Stimulated activated CD8-positive, alpha-beta memory T cell treated with anti-CD3 and anti-CD28 coated beads, Interleukin-15, amount 100 ng/mL, for 48 hours (primary cell): ENCODE measurements around the gene RABAC1.

ENCODE experiments used
- DNase-seq, 2 donors: peaks; one replicate each; pipeline ENCODE4 v3.0.0-alpha.2; 2020; ENCODE audit warnings: low read depth in 2 of 2

RABAC1 gene

DNA sequence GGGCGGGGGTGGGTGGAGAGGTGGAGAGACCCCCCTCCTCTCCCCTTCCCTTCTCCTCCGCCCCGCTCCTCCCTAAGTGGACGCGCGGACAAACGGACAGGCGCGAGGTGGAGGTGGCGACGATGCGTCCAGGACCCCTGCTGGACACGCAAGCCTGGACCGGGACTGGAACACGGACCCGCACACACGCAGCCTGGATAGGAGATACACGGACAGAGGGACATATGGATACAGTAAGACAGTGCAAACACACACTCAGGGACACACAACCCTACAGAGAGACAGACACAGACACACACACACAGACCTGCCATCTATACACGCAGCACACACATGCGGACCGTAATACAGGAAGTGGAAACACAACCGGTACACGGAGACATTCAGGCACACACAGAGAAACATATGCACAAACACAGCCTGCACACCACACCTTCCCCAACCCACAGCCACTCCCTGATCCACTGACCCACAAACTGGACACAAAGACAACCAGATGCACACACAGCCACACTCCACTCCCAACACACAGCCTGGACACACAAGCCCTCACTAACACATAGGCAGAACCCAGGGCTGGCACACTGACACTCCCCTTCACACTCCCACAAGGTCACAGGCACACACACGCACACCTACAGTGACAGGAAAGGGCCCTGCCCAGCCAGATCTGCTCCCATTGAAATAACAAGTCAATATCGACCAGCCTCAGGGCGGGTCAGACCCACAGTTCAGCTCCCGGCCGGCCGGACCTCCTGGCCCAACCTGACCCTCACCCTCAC, 30.2 kb downstream of the RABAC1 start:
- DNase-seq: no peak

DNA sequence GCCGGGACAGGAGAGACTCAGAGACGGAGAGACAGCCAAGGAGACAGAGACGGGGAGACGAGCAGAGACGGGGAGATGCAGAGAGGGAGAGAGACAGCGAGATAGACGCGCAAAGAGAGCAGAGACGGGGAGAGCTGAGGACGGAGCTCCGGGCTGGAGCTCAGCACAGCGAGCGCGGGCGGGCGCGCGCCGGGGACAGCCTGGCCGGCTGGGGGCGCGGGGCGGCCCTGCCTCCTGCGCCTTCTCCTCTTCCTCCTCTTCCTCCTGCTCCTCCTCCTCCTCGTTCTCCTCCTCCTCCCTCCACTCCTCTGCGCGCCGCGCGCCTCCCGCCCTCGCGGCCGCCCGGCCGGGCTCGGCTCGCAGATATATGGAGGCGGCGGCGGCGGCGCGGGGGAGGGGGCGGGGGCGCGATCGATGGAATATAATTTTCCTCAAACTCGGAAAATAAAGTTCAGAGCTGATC, 30.9 kb downstream of the RABAC1 start, which contains the start of gene ERFL:
TSS of gene ERFL (minus strand) at position 229 of the 463 bp plus-strand sequence. CDS start 15,530 bp downstream, outside the sequence.
- no peak for DNase-seq

DNA sequence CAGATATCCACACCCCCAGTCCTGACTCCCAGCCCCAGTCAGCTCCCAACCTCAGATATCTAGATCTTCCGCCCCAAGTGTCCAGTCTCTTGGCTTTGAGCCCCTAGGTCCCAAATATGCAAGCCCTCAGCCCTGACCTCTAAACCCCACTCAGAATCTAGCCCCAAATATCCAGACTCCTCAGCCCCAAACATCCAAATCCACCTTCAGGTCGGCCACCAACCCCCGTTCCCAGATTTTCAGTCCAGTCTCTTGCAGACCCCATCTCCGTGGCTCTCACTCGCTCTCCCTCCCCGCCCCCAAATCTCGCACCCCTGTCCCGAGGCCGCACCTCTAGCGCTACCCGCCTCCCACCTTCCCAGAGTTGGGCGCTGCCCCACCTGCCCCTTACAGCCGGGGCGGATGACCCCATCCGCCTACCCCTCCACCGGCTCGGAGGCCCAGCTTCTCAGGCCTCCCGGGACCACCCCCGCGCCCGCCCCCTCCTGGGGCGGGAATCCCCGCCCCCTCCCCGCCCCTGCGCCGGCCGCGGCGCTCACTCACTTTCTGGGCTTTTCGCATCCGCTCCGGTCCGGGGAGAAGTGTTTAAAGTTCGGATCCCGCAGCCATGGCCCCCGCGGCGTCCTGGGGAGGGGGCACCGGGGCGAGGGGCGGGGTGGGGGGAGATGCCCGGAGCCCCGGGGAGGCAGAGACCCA, 31.5 kb downstream of the RABAC1 start:
- DNase-seq: no peak

DNA sequence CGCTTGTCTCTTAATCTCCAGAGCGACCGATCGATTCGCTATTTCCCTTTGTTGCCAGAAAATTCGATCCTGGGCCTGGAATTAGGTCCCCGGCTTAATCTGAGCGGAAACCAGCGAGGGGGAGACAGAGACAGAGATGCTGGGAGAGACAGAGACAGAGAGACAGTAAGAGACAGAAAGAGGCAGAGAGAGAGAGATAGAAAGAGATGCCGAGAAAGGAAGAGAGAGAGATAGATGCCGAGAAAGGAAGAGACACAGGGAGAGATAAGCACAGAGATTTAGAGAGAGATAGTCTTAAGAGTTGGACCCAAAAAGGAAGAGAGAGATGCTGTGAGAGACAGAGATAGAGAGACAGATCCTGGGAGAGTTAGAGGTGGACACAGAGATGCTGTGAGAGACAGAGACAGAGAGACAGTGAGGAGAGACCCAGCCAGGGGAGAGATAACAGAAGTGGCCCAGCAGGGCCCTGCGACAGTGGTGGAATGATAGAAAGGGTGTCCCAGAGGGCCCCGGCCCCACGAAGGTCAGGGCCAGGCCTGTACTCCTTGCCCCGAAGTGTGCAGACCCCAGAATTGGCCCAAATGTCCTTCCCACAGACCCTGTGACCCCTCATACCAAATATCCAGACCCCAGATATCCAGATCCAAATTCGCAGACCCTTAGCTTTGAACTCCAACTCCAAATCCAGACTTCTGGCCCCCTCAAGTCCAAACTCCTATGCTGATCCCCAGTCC, 32.2 kb downstream of the RABAC1 start:
- DNase-seq: no peak

DNA sequence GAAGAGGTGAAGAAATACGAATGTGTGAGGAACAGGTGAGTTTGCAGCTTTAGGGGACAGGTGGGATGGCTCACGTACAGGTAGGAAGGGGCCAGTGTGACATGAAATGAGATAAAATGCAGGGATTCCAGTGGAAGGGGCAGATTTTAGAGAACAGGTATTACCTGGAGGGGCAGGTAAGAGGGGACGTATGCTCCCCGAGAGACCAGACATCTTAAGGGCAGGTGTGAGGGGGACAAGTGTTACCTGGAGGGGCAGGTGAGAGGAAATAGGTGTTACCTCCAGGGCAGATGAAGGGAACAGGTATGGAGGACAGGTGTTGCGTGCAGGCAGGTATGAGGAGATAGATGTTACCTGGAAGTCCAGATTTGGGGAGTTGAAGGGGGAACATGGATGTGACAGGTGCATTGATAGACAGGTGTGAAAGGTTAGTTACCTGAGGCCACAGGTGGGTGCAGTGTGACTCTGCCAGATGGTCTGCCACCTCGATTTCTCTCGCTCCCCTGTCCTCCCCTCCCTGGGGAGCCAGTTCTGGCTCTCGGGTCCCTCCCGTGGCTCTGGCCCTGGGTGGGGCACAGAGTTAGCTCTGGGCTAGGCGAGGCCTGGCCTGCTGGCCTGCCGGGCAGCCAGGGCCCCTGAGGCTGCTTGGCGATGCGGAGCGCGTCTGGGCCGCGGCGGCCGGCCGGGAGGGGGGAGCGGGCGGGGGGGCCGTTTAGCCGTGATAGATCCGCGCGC, 32.9 kb downstream of the RABAC1 start:
- DNase-seq: no peak

DNA sequence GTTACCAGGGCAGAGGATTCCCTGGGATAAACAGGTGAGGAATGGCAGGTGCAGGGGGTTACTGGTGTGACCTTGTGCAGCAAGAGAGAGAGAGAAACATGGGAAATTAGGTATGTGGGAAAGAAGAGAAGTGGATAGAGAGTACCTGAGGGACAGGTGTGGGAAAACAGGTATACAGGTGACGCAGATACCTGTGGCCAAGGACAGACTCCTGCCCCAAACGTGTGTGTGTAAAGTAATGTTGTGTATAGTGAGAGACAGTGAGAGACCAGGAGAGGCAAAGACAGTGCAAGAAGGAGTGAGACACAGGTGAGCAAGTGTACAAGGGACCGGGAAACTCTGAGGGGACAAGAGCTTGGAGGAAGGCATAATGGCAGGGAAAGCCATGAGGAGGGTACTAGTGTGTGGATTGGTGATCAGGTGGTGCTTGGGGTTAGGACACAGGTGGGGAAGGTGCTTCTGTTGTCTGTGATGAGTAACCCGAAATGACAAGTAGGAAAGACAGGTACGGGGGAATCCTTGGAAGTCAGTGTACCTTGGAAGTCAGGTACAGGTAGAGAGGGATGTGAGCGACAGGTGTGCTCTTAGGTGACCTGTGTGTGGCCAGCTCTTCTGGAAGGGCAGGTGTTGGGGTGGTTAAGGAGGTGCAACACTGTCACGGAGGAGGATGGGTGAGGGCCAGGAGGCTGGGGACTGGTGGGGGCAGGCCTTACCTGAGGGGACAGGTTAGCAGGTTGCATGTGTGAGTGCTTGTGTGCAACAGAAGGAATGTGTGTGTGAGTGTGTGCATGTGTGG, 33.7 kb downstream of the RABAC1 start:
- no peak for DNase-seq

DNA sequence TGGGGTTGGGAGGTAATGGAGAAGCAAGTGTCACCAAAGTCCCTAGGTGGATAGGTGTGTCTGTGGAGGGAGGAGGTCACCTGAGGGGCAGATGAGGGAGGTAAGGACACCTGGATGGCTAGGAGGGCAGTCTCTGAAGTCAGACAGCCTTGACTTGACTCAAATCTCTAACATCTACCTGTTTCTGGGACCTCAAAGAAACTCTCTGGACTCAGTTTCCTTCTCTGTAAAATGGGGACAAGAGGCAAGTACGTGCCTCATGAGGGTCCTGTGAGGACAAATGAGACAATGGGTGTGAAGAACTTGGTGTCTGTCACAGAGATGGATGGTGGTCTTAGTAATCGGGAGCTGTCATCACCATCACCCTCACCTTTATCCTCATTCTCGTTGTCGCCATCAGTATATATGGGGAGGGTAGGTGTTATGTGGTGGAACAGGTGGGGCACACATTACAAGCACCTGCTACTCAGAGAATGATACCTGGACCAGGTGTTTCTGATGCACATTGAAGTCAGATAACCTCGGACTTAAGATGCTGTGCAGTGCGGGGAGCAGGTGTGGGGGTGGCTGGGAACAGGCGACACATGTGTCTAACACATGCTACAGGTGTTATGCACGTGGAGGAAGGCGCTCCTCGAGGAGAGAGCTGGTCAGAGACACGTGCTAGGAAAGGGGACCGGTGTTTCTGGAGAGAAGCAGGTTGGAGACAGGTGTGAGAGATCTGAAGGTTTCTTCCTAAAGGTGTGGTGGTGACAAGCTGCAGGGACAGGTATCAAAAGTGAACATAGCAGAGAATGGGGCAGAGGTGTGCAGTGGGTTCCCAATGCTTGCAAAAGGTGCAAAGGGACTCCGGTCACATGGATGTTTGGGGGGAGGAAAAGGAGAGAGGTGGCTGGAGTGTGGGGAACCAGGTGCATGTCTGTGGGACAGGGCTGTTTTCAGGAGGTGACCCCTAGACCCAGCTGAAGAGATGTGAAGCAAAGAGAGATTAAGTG, 34.7 kb downstream of the RABAC1 start:
- DNase-seq: no peak

DNA sequence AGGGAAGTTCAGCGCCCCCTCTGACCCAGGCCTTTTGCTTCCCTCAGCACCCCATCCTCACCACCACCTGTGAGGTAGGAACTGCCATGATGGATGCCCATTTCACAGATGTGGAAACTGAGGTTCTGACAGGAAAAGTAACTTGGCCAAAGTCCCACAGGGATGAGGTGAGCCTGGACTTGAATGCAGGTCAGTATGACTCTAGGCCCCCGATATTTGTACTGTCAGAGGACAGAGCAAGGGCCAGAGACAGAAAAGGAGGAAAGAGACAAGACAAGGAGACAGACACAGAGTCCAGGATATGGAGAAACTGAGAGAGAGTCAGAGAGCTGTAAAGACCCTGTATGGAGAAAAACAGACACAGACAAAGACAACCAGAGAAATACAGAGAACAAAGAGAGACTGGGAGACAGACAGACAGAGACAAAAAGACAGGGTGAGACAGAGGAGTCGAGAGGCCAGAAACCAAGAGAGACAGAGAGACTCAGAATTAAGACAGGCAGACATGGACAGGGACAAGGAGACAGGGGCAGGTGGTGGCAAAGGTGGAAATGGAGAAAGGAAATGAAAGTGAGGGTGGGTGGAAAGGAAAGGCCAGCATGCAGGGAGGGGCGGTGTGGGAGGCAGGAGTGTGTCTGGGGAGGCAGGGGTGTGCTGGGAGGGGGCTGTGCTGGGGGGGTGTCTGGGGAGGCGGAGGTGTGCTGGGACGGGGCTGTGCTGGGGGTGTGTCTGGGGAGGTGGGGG, 35.9 kb downstream of the RABAC1 start:
- DNase-seq: no peak

DNA sequence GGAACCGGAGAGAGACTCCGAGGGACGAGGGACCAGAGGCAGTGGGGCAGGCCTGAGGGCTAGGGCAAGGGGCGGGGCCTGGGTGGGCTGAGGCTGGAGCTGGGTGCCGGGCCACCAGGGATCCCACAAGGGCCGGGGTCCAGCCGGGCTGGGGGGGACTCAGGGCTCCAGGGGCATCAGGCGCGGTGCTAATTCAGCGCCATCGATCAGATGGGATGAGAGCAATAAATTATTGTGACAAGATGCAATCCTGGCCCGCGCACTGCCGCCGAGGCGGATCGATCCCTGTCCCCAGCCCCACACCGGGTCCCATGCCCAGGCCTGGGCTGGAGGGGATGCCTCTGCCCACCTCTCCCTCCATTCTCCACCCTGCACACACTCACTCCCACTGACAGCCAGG, 36.5 kb downstream of the RABAC1 start:
- DNase-seq: no peak

DNA sequence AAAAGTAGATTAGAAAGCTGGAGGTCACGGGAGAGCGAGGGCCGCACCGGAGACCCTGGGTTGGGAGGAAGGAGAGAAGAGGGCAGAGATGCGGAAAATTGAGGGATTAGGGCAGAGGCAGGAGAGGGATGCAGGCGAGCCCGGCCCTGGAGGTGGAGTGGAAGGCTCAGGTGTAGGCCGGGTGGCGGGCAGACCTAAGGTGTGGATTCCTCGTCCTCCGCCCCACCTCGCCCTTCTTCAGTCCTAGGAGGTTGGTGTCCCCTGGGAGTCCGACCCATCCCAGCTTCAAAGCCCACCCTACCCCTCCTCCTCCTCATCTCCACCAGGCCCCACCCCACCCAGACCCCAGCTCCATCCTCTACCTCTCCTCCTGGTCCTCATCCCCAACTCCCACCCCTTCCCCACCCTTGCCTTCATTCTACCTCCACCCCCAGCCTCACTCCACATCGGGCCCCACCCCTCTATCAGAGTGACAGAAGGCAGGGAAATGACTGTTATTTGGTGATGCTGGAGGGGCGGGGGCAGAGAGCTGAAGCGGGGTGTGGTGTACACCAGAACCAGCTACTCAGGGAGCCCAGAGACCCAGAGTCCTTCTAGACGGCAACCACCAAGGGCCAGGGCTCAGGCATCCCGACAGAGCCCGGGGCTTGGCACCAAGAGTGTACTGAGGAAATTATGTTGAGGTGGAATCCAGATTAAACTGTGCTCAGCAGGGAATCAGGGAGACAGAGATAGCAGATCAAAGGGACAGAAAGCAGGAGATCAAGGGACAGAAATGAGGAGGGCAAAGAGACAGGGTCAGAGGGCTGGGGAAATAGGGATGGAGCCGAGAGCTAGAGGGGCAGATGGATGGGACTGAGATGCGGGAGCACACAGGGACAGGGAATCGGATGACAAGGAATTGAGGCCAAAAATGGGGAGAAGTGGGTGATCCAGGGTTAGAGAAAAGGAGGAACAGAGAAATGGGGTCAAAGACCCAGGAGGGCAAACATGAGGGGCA, 37.2 kb downstream of the RABAC1 start:
- DNase-seq: no peak

DNA sequence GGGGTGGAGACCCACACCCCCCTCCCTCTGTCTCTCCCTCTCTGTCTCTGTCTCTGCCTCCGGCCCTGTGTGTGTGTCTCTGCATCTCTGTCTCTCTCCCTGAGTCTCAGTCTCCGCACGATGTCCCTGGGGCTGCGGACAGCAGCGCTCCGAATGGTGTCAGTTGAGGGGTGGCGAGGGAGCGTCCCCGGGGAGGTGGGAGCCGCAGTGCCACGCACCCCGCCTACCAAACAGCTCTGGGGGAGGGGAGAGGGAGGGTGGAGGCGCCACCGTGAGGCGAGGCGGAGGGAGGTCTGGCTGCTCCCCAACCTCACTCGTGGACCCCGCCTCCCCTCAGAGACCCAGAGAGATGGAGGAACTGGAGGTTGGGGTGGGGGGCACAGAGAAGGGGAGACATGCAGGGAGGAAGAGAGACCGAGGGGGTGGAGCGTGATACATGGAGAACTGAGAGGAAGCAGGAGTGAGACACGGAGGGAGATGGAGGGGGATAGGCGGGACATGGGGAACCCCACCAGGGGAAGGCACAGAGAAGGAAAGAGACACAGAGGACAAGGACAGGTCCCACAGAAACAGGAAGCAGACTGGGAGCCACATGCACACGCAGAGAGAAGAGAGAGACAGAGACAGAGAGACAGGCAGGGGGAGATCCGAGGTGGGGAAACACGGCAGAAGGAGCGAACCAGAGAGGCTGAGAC, 38.1 kb downstream of the RABAC1 start:
- no peak for DNase-seq

DNA sequence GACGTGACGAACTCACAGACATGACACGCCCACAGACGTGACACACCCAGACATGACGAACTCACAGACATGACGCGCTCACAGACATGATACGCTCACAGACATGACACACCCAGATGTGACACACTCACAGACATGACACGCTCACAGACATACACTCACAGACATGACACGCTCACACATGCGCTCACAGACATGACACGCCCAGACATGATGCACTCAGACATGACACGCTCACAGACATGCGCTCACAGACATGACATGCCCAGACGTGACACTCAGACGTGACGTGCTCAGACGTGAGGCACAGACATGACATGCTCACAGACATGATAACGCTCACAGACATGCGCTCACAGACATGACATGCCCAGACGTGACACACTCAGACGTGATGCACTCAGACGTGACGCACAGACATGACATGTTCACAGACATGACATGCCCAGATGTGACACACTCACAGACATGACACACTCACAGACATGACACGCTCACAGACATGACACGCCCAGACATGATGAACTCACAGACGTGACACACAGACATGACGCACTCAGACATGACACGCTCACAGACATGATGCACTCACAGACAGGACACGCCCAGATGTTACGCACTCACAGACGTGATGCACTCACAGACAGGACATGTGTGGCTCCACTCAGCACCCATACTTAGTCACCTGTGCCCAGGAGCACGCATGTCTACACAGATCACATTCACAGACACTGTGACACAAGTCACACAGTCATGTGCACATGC, 39.0 kb downstream of the RABAC1 start:
- no peak for DNase-seq

DNA sequence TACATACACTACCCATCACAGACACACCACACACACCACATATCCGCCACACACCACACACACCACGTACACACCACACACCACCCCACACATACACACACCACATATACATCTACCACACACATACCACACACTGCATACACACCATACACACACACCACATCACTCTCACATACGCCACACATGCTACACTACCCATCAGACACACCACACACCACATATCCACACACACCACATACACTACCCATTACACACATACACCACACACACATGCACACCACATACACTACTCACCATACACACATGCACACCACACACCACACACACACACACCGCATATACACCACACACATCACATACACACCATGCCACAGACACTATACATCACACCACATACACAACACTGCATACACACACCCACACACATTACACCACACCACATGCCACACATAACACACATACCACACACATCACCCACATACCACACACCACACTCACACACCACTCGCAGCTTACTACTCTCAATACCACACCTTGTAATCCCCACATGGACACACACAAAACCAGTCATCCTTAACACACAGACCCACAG, 40.4 kb downstream of the RABAC1 start:
- no peak for DNase-seq

DNA sequence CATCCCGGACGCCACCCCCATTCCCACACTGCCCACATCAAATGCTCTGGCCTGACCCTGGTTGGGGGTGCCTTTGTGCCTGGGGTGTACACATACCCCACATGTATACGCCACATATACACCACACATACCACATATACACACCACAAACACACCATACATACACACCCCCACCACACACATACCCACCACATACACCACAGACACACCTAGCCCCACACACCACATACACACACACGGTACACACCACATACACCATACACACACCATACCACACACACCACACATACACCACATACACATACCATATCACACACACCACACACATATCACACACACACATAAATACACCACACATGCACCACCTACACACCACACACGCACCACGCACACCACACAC, 41.0 kb downstream of the RABAC1 start:
- DNase-seq: no peak

DNA sequence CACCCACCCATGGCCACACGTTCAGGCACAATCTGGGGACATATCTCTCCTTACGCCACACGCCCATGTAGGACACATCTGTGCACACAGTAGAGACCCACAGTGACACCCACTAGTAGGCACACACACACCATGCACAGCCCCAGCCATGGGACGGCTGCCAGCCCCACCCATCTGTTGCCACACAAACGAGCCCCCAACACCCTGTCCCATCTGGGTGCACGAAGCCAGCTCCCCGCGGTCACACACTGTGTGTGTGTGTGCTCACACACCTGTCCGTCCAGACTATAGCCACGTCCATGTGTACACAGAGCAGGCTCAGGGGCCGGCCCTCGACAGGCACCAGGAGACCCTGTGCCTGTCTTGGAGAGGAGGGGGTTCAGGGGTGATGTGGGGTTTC, 41.4 kb downstream of the RABAC1 start:
- no peak for DNase-seq
